GM23338 (cell line): Measurements from ENCODE around the gene RTN4IP1. TPM values are rescaled to one million over a fixed set of nuclear protein-coding genes. Genes with fewer than 3 reads are reported as not detected.

Source experiments
- ATAC-seq: fragments of 200-7000 bp; cut with Tn5 transposase; 3 replicates; pipeline ENCODE4 v1.9.1; 2020
- DNase-seq: peaks from one replicate; pipeline ENCODE4 v3.0.0-alpha.2; 2015; ENCODE audit warnings: low spot score
- H2AFZ ChIP-seq: fragments of 200-600 bp; sonication (generic); 2 replicates; pipeline ENCODE4 v1.8.0; 2016; ENCODE audit warnings: antibody characterized with exemption, mild to moderate bottlenecking, moderate library complexity
- H3F3A ChIP-seq: fragments of 200-600 bp; sonication (generic); replicated peaks from 2 replicates; pipeline ENCODE4 v1.8.0; 2017; ENCODE audit warnings: antibody characterized with exemption, mixed run types, low read depth
- H3K27ac ChIP-seq: fragments of 200-600 bp; sonication (generic); 2 replicates; pipeline ENCODE4 v1.6.1; 2016; ENCODE audit warnings: low read depth
- H3K27me3 ChIP-seq: fragments of 200-600 bp; sonication (generic); 2 replicates; pipeline ENCODE4 v1.8.0; 2016; ENCODE audit warnings: mild to moderate bottlenecking, mixed run types, moderate library complexity; ENCODE audit not compliant: insufficient read depth
- H3K36me3 ChIP-seq: fragments of 200-600 bp; sonication (generic); 2 replicates; pipeline ENCODE4 v1.8.0; 2016; ENCODE audit warnings: mild to moderate bottlenecking; ENCODE audit not compliant: insufficient read depth
- H3K4me1 ChIP-seq: fragments of 200-600 bp; sonication (generic); 2 replicates; pipeline ENCODE4 v1.8.0; 2016; ENCODE audit warnings: mild to moderate bottlenecking, moderate library complexity; ENCODE audit not compliant: insufficient read depth
- H3K4me2 ChIP-seq: fragments of 200-600 bp; sonication (generic); 2 replicates; pipeline ENCODE4 v1.7.1; 2017; ENCODE audit warnings: mixed run types
- H3K4me3 ChIP-seq: fragments of 200-600 bp; sonication (generic); 2 replicates; pipeline ENCODE4 v1.6.1; 2016; ENCODE audit warnings: mixed run types
- H3K79me2 ChIP-seq: fragments of 200-600 bp; sonication (generic); replicated peaks from 2 replicates; pipeline ENCODE4 v1.8.0; 2017; ENCODE audit warnings: mild to moderate bottlenecking; ENCODE audit not compliant: insufficient read depth
- H3K9me2 ChIP-seq: fragments of 200-600 bp; sonication (generic); 2 replicates; pipeline ENCODE4 v1.8.0; 2017; ENCODE audit not compliant: insufficient read depth
- H4K20me1 ChIP-seq: fragments of 200-600 bp; sonication (generic); replicated peaks from 2 replicates; pipeline ENCODE4 v1.8.0; 2017; ENCODE audit warnings: mild to moderate bottlenecking; ENCODE audit not compliant: insufficient read depth
- H3K27ac Mint-ChIP-seq: 2 replicates; pipeline ENCODE4 v1.8.0; 2020; ENCODE audit warnings: inconsistent platforms, mild to moderate bottlenecking, moderate library complexity, mixed read lengths
- H3K27me3 Mint-ChIP-seq: 3 replicates; pipeline ENCODE4 v1.8.0; 2022; ENCODE audit warnings: low read depth, mild to moderate bottlenecking, moderate library complexity, mixed read lengths, inconsistent platforms; ENCODE audit not compliant: insufficient read depth, poor library complexity
- H3K36me3 Mint-ChIP-seq: 3 replicates; pipeline ENCODE4 v1.8.0; 2021; ENCODE audit warnings: low read depth, mild to moderate bottlenecking, inconsistent platforms, moderate library complexity, mixed read lengths
- H3K4me1 Mint-ChIP-seq: 3 replicates; pipeline ENCODE4 v1.8.0; 2020; ENCODE audit warnings: mild to moderate bottlenecking, inconsistent platforms, mixed read lengths
- H3K4me3 Mint-ChIP-seq: 3 replicates; pipeline ENCODE4 v1.8.0; 2021; ENCODE audit warnings: moderate library complexity, mild to moderate bottlenecking, inconsistent platforms, mixed read lengths
- H3K9me3 Mint-ChIP-seq: 3 replicates; pipeline ENCODE4 v1.8.0; 2020; ENCODE audit warnings: moderate library complexity, mild to moderate bottlenecking, inconsistent platforms, mixed read lengths
- CREB1 ChIP-seq: fragments of 250-450 bp; sonication (Bioruptor Pico); IDR thresholded peaks from 2 replicates; pipeline ENCODE4 v1.5.0; 2020; ENCODE audit warnings: low read depth, mild to moderate bottlenecking, moderate library complexity
- EZH2 ChIP-seq: fragments of 200-600 bp; sonication (generic); IDR thresholded peaks from one replicate; pipeline ENCODE4 v1.8.0; 2017; ENCODE audit warnings: antibody characterized with exemption, mild to moderate bottlenecking, low read depth; ENCODE audit not compliant: unreplicated experiment
- EZH2phosphoT487 ChIP-seq: fragments of 200-600 bp; sonication (generic); IDR thresholded peaks from one replicate; pipeline ENCODE4 v1.8.1; 2018; ENCODE audit warnings: antibody characterized with exemption; ENCODE audit not compliant: unreplicated experiment
- JUNB ChIP-seq: IDR thresholded peaks from one replicate; pipeline ENCODE4 v1.6.1; 2016; ENCODE audit warnings: antibody characterized with exemption; ENCODE audit not compliant: unreplicated experiment
- NANOG ChIP-seq: IDR thresholded peaks from 2 replicates; pipeline ENCODE4 v1.6.1; 2016; ENCODE audit warnings: antibody characterized with exemption, borderline replicate concordance
- POLR2AphosphoS5 ChIP-seq: IDR thresholded peaks from 2 replicates; pipeline ENCODE4 v1.6.1; 2016; ENCODE audit warnings: antibody characterized with exemption, low read depth
- STAT1 ChIP-seq: IDR thresholded peaks from one replicate; pipeline ENCODE4 v1.6.1; 2016; ENCODE audit warnings: antibody characterized with exemption; ENCODE audit not compliant: unreplicated experiment
- ZNF114 ChIP-seq: fragments of 250-450 bp; sonication (Bioruptor Pico); IDR thresholded peaks from 2 replicates; pipeline ENCODE4 v1.5.0; 2020; ENCODE audit warnings: mild to moderate bottlenecking, moderate library complexity
- ZNF331 ChIP-seq: fragments of 250-450 bp; sonication (Bioruptor Pico); IDR thresholded peaks from 2 replicates; pipeline ENCODE4 v1.5.0; 2020; ENCODE audit warnings: low read depth, mild to moderate bottlenecking, moderate library complexity
- polyA plus RNA-seq: library from polyadenylated mRNA; unstranded; fragments of >200 nt; fragmentation: Nextera tagmentation; extraction: Ambion mirVana; gene quantifications from 2 replicates; pipeline ENCODE4 v1.2.1, GENCODE V29; 2016
- total RNA-seq: library from RNA; depleted of rRNA; stranded (reverse); fragments of >200 nt; shearing (Covaris generic); gene quantifications from 2 replicates; pipeline ENCODE4 v1.2.3, GENCODE V29; 2014
- TF ChIP-seq, protein P1 (sequence below), 2 experiments: fragments of 200-600 bp in 1 of 2; sonication (generic) in 1 of 2; conservative IDR thresholded peaks; 2 replicates each; pipeline versions ENCODE4 v1.5.1 to v1.6.1; 2016 to 2017; ENCODE audit warnings: antibody characterized with exemption in 2 of 2, low read depth in 2 of 2, mild to moderate bottlenecking in 2 of 2, moderate library complexity in 1 of 2
- TF ChIP-seq, protein P2 (sequence below): fragments of 250-450 bp; sonication (Bioruptor Pico); IDR thresholded peaks from 2 replicates; pipeline ENCODE4 v1.5.0; 2020; ENCODE audit warnings: mild to moderate bottlenecking, moderate library complexity
- TF ChIP-seq, protein P3 (sequence below): IDR thresholded peaks from 2 replicates; pipeline ENCODE4 v1.6.1; 2016; ENCODE audit warnings: antibody characterized with exemption
- TF ChIP-seq, protein P4 (sequence below): IDR thresholded peaks from one replicate; pipeline ENCODE4 v1.6.1; 2018; ENCODE audit warnings: antibody characterized with exemption; ENCODE audit not compliant: unreplicated experiment

RTN4IP1 gene
- total and polyA plus RNA-seq, 2 experiments from 2014 or later, result 14.5 to 17.5 TPM

GRCh38 chr6:106558364-106558763 lies 70.9 kb downstream of the RTN4IP1 start:
- Histone ChIP-seq H3K4me2 (no peak overlapping the region), H3K9me2 (no peaks in the 10 kb centered on the region), H2AFZ (no peak overlapping the region), H4K20me1 (no peaks in the 10 kb centered on the region), H3K36me3 (no peaks in the 10 kb centered on the region), H3F3A (no peaks in the 10 kb centered on the region), H3K4me1 (no peaks in the 10 kb centered on the region), H3K4me3 (no peak overlapping the region), H3K27ac (0 out of 2 replicates have a peak overlapping the region, but pooled peaks have one; percentile 23), H3K79me2 (no peaks in the 10 kb centered on the region), H3K27me3 (no peaks in the 10 kb centered on the region)
- Mint-ChIP-seq H3K27ac (no peak overlapping the region), H3K36me3 (peaks cover 6% of the 10 kb centered on the region; the same call in 2 of the 3 replicates), H3K4me1 (peaks cover 8% of the 10 kb centered on the region), H3K9me3 (no peaks in the 10 kb centered on the region), H3K27me3 (no peaks in the 10 kb centered on the region), H3K4me3 (no peak overlapping the region)
- DNase-seq (no peak), ATAC-seq (no peak)
- TF ChIP-seq, protein P1, sequence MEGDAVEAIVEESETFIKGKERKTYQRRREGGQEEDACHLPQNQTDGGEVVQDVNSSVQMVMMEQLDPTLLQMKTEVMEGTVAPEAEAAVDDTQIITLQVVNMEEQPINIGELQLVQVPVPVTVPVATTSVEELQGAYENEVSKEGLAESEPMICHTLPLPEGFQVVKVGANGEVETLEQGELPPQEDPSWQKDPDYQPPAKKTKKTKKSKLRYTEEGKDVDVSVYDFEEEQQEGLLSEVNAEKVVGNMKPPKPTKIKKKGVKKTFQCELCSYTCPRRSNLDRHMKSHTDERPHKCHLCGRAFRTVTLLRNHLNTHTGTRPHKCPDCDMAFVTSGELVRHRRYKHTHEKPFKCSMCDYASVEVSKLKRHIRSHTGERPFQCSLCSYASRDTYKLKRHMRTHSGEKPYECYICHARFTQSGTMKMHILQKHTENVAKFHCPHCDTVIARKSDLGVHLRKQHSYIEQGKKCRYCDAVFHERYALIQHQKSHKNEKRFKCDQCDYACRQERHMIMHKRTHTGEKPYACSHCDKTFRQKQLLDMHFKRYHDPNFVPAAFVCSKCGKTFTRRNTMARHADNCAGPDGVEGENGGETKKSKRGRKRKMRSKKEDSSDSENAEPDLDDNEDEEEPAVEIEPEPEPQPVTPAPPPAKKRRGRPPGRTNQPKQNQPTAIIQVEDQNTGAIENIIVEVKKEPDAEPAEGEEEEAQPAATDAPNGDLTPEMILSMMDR (conservative IDR thresholded peaks at IDR 0.05; ENCODE audit: low read depth in 2 of 2), result no peak
- TF ChIP-seq POLR2AphosphoS5, result no peak
- TF ChIP-seq JUNB, result no peak
- TF ChIP-seq EZH2, result no peak
- TF ChIP-seq STAT1, result no peak
- TF ChIP-seq, protein P2, sequence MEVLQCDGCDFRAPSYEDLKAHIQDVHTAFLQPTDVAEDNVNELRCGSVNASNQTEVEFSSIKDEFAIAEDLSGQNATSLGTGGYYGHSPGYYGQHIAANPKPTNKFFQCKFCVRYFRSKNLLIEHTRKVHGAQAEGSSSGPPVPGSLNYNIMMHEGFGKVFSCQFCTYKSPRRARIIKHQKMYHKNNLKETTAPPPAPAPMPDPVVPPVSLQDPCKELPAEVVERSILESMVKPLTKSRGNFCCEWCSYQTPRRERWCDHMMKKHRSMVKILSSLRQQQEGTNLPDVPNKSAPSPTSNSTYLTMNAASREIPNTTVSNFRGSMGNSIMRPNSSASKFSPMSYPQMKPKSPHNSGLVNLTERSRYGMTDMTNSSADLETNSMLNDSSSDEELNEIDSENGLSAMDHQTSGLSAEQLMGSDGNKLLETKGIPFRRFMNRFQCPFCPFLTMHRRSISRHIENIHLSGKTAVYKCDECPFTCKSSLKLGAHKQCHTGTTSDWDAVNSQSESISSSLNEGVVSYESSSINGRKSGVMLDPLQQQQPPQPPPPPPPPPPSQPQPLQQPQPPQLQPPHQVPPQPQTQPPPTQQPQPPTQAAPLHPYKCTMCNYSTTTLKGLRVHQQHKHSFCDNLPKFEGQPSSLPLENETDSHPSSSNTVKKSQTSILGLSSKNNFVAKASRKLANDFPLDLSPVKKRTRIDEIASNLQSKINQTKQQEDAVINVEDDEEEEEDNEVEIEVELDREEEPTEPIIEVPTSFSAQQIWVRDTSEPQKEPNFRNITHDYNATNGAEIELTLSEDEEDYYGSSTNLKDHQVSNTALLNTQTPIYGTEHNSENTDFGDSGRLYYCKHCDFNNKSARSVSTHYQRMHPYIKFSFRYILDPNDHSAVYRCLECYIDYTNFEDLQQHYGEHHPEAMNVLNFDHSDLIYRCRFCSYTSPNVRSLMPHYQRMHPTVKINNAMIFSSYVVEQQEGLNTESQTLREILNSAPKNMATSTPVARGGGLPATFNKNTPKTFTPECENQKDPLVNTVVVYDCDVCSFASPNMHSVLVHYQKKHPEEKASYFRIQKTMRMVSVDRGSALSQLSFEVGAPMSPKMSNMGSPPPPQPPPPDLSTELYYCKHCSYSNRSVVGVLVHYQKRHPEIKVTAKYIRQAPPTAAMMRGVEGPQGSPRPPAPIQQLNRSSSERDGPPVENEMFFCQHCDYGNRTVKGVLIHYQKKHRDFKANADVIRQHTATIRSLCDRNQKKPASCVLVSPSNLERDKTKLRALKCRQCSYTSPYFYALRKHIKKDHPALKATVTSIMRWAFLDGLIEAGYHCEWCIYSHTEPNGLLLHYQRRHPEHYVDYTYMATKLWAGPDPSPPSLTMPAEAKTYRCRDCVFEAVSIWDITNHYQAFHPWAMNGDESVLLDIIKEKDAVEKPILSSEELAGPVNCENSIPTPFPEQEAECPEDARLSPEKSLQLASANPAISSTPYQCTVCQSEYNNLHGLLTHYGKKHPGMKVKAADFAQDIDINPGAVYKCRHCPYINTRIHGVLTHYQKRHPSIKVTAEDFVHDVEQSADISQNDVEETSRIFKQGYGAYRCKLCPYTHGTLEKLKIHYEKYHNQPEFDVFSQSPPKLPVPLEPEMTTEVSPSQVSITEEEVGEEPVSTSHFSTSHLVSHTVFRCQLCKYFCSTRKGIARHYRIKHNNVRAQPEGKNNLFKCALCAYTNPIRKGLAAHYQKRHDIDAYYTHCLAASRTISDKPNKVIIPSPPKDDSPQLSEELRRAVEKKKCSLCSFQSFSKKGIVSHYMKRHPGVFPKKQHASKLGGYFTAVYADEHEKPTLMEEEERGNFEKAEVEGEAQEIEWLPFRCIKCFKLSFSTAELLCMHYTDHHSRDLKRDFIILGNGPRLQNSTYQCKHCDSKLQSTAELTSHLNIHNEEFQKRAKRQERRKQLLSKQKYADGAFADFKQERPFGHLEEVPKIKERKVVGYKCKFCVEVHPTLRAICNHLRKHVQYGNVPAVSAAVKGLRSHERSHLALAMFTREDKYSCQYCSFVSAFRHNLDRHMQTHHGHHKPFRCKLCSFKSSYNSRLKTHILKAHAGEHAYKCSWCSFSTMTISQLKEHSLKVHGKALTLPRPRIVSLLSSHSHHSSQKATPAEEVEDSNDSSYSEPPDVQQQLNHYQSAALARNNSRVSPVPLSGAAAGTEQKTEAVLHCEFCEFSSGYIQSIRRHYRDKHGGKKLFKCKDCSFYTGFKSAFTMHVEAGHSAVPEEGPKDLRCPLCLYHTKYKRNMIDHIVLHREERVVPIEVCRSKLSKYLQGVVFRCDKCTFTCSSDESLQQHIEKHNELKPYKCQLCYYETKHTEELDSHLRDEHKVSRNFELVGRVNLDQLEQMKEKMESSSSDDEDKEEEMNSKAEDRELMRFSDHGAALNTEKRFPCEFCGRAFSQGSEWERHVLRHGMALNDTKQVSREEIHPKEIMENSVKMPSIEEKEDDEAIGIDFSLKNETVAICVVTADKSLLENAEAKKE (CRISPR knock-in tag), result no peak
- TF ChIP-seq CREB1 (CRISPR knock-in tag), result no peak
- no peak for TF ChIP-seq ZNF114 (CRISPR knock-in tag)
- TF ChIP-seq, protein P3, sequence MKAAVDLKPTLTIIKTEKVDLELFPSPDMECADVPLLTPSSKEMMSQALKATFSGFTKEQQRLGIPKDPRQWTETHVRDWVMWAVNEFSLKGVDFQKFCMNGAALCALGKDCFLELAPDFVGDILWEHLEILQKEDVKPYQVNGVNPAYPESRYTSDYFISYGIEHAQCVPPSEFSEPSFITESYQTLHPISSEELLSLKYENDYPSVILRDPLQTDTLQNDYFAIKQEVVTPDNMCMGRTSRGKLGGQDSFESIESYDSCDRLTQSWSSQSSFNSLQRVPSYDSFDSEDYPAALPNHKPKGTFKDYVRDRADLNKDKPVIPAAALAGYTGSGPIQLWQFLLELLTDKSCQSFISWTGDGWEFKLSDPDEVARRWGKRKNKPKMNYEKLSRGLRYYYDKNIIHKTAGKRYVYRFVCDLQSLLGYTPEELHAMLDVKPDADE, result no peak
- no peak for TF ChIP-seq EZH2phosphoT487
- no peak for TF ChIP-seq ZNF331
- TF ChIP-seq, protein P4, sequence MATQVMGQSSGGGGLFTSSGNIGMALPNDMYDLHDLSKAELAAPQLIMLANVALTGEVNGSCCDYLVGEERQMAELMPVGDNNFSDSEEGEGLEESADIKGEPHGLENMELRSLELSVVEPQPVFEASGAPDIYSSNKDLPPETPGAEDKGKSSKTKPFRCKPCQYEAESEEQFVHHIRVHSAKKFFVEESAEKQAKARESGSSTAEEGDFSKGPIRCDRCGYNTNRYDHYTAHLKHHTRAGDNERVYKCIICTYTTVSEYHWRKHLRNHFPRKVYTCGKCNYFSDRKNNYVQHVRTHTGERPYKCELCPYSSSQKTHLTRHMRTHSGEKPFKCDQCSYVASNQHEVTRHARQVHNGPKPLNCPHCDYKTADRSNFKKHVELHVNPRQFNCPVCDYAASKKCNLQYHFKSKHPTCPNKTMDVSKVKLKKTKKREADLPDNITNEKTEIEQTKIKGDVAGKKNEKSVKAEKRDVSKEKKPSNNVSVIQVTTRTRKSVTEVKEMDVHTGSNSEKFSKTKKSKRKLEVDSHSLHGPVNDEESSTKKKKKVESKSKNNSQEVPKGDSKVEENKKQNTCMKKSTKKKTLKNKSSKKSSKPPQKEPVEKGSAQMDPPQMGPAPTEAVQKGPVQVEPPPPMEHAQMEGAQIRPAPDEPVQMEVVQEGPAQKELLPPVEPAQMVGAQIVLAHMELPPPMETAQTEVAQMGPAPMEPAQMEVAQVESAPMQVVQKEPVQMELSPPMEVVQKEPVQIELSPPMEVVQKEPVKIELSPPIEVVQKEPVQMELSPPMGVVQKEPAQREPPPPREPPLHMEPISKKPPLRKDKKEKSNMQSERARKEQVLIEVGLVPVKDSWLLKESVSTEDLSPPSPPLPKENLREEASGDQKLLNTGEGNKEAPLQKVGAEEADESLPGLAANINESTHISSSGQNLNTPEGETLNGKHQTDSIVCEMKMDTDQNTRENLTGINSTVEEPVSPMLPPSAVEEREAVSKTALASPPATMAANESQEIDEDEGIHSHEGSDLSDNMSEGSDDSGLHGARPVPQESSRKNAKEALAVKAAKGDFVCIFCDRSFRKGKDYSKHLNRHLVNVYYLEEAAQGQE, result no peak
- no peak for TF ChIP-seq NANOG
